Measurements from ENCODE around the gene AIF1.
A peak's percentile ranks its signal among the peaks of the same experiment; 100 is the strongest.

Gene AIF1

DNA sequence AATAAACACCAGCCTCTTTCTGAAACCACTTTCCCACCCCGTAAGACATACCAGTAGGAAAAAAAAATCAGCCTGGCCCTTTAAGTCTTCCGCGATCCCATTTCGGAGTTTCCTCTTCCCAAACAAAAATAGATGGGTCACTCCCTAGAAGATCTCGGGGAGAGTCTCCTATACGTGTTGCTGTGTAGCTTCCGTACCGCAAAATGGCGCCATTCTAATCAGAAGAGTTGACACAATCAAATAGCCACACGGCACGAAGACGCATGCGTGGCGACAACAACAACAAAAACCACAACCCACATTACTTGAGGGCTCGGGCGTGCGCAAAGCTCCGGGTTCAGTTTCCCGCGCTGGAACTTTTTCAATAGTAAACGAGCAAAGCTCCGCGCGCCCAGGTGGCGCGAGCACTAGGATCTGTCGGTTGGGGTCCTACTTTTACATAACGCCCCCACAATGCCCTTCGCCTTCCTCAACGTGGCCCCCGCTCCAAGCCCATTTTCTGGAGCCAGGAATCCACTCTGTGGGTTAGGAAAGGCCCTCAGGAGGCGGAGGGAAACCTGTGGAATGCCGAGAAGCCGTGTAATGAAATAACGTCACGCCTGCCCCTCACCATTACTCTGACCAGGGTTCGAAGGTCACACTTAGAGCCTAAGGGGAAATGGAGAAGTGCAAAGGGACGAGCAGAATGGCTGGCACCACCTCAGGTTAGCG is 49.9 kb downstream of the AIF1 start, which contains the start of gene GPANK1:
Gene GPANK1, minus strand, starts transcription at position 208 of the 711 bp plus-strand sequence. CDS start 519 bp downstream, outside the sequence.
- DNase-seq = peak; percentile 91

DNA sequence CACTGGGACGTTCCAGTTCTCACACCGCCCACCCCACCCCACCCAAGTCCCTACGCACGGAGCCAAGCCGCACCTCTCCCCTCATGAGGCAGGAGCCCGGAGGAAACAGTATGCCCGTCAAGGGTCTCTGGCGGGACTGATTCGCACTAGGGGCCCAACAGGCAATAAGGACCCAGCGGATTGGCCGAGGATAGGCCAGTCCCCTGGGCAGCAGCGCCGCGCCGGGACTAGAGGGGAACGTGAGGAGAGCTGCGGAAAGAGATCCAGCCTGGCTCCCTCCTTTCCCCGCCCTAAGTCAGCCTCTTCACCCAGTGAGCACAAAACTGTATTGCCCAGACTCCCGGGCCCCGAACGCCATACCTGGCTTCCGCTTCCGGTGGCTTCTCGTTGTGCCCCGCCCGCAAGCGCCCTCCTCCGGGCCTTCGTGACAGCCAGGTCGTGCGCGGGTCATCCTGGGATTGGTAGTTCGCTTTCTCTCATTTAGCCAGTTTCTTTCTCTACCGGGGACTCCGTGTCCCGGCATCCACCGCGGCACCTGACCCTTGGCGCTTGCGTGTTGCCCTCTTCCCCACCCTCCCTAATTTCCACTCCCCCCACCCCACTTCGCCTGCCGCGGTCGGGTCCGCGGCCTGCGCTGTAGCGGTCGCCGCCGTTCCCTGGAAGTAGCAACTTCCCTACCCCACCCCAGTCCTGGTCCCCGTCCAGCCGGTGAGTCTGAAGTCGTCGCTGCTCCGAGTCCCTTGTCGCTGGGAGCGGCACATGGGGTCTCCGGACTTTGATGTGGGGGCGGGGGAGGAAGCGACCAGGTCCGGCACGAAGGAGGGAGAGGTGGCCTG is 50.7 kb downstream of the AIF1 start, which contains the start of gene CSNK2B:
Gene CSNK2B, plus strand, starts transcription at position 580 of the 836 bp plus-strand sequence. CDS start 752 bp downstream, outside the sequence.
- DNase-seq = peak; percentile 98

- no peak for DNase-seq
Measured at GRCh38 chr6:31666337-31666965, 51.4 kb downstream of the AIF1 start.

Data from fibroblast of skin of back (primary cell).